Suprapubic skin (tissue), 4 donors: Measurements from ENCODE around the gene ZNF214. TPM values are rescaled to one million over a fixed set of nuclear protein-coding genes. Genes with fewer than 3 reads are reported as not detected.
A peak's percentile ranks its signal among the peaks of the same experiment; 100 is the strongest.

Experiments used
- DNase-seq, 2 donors: peaks; one replicate each; pipeline ENCODE4 v3.0.0-alpha.2; 2019; ENCODE audit warnings: low spot score in 2 of 2
- H3K27ac ChIP-seq: fragments of 200-600 bp; sonication (generic); one replicate; pipeline ENCODE4 v1.5.1; 2019
- H3K27me3 ChIP-seq: fragments of 200-600 bp; sonication (generic); one replicate; pipeline ENCODE4 v1.5.1; 2019
- H3K36me3 ChIP-seq: fragments of 200-600 bp; sonication (generic); one replicate; pipeline ENCODE4 v1.5.1; 2019
- H3K4me1 ChIP-seq: fragments of 200-600 bp; sonication (generic); one replicate; pipeline ENCODE4 v1.5.1; 2019
- H3K4me3 ChIP-seq: fragments of 200-600 bp; sonication (generic); one replicate; pipeline ENCODE4 v1.5.1; 2019; ENCODE audit warnings: mild to moderate bottlenecking
- H3K9me3 ChIP-seq: fragments of 200-600 bp; sonication (generic); one replicate; pipeline ENCODE4 v1.5.1; 2019
- CTCF ChIP-seq, 2 donors: fragments of 200-600 bp in 1 of 2; fragments of 450-650 bp in 1 of 2; sonication (generic) in 1 of 2; IDR thresholded peaks; one replicate each; pipeline ENCODE4 v1.5.1; 2016 to 2019; ENCODE audit warnings: antibody characterized with exemption in 2 of 2, mild to moderate bottlenecking in 1 of 2, moderate library complexity in 1 of 2
- EP300 ChIP-seq: sonication (generic); formaldehyde crosslinking; IDR thresholded peaks from one replicate; pipeline ENCODE4 v1.6.1; 2017; ENCODE audit warnings: antibody characterized with exemption
- POLR2A ChIP-seq, 2 donors: fragments of 450-650 bp; IDR thresholded peaks; one replicate each; pipeline ENCODE4 v1.6.1; 2017; ENCODE audit warnings: antibody characterized with exemption in 2 of 2, mild to moderate bottlenecking in 2 of 2, moderate library complexity in 2 of 2
- POLR2AphosphoS5 ChIP-seq, 3 donors: sonication (generic); formaldehyde crosslinking; IDR thresholded peaks; one replicate each; pipeline ENCODE4 v1.6.1; 2017; ENCODE audit warnings: antibody characterized with exemption in 3 of 3
- WGBS: methylation state at CpG from one replicate; pipeline ENCODE4 v1.1.5; 2018; 5-methylcytosine and 5-hydroxymethylcytosine counted together
- total RNA-seq, 4 donors: library from RNA; depleted of rRNA; stranded (reverse); fragments of >200 nt; gene quantifications; one replicate each; pipeline ENCODE4 v1.1.0, GENCODE V29; 2016

Gene ZNF214
- total RNA-seq, 4 donors from 2014 or later: 0.53 to 3.5 (median 0.68) TPM

GRCh38 chr11:6995703-6996102 lies 24.4 kb downstream of the ZNF214 start:
- no peaks in the 10 kb centered on the region for H3K9me3 ChIP-seq
- H3K4me3 ChIP-seq: no peak overlapping the region
- H3K4me1 ChIP-seq: no peaks in the 10 kb centered on the region
- DNase-seq: no peak
- H3K27ac ChIP-seq: no peak overlapping the region
- H3K36me3 ChIP-seq: peaks cover 10% of the 10 kb centered on the region
- no peak for TF ChIP-seq POLR2A (IDR thresholded peaks at IDR 0.05)
- no peak for TF ChIP-seq CTCF (IDR thresholded peaks at IDR 0.05)
- no peak for TF ChIP-seq POLR2AphosphoS5 (IDR thresholded peaks at IDR 0.05)
- TF ChIP-seq EP300: no peak
- H3K27me3 ChIP-seq: no peaks in the 10 kb centered on the region

GRCh38 chr11:6992457-6993417 lies 27.4 kb downstream of the ZNF214 start:
- Histone ChIP-seq H3K4me3 (no peak overlapping the region), H3K27ac (no peak overlapping the region), H3K4me1 (no peaks in the 10 kb centered on the region), H3K36me3 (no peaks in the 10 kb centered on the region), H3K27me3 (no peaks in the 10 kb centered on the region), H3K9me3 (no peaks in the 10 kb centered on the region)
- TF ChIP-seq CTCF (IDR thresholded peaks at IDR 0.05) (no peak), POLR2A (IDR thresholded peaks at IDR 0.05) (no peak), POLR2AphosphoS5 (IDR thresholded peaks at IDR 0.05) (no peak), EP300 (no peak)
- WGBS: 48% methylated on average over 11 of the region's 11 CpGs
- DNase-seq: no peak

GRCh38 chr11:6992026-6992425 lies 28.1 kb downstream of the ZNF214 start:
- no peak for TF ChIP-seq CTCF (IDR thresholded peaks at IDR 0.05)
- TF ChIP-seq POLR2A (IDR thresholded peaks at IDR 0.05): no peak
- TF ChIP-seq POLR2AphosphoS5 (IDR thresholded peaks at IDR 0.05): no peak
- TF ChIP-seq EP300: no peak
- WGBS: 53% methylated on average over 2 of the region's 2 CpGs
- no peak overlapping the region for H3K27ac ChIP-seq

GRCh38 chr11:6991227-6991626 lies 28.9 kb downstream of the ZNF214 start:
- TF ChIP-seq CTCF (IDR thresholded peaks at IDR 0.05) (no peak), POLR2A (IDR thresholded peaks at IDR 0.05) (no peak), EP300 (no peak), POLR2AphosphoS5 (IDR thresholded peaks at IDR 0.05) (no peak)
- DNase-seq: peak in 1 of 2 donors; percentile 48
- no peaks in the 10 kb centered on the region for H3K36me3 ChIP-seq
- no peak overlapping the region for H3K4me3 ChIP-seq
- H3K27ac ChIP-seq: no peak overlapping the region
- H3K27me3 ChIP-seq: no peaks in the 10 kb centered on the region
- whole genome bisulfite sequencing: 63% methylated on average over 6 of the region's 6 CpGs
- no peaks in the 10 kb centered on the region for H3K4me1 ChIP-seq
- H3K9me3 ChIP-seq: no peaks in the 10 kb centered on the region

More at GRCh38 chr11:6992026-6992425, 28.1 kb downstream of the ZNF214 start:
- no peaks in the 10 kb centered on the region for H3K9me3 ChIP-seq
- no peaks in the 10 kb centered on the region for H3K4me1 ChIP-seq
- DNase-seq: no peak
- no peaks in the 10 kb centered on the region for H3K27me3 ChIP-seq
- no peak overlapping the region for H3K4me3 ChIP-seq
- H3K36me3 ChIP-seq: no peaks in the 10 kb centered on the region

- Histone ChIP-seq H3K27ac (no peak overlapping the region), H3K9me3 (no peaks in the 10 kb centered on the region), H3K4me3 (no peak overlapping the region), H3K27me3 (no peaks in the 10 kb centered on the region), H3K36me3 (no peaks in the 10 kb centered on the region), H3K4me1 (no peaks in the 10 kb centered on the region)
- TF ChIP-seq EP300: no peak
- no peak for TF ChIP-seq POLR2A (IDR thresholded peaks at IDR 0.05)
- no peak for TF ChIP-seq CTCF (IDR thresholded peaks at IDR 0.05)
- TF ChIP-seq POLR2AphosphoS5 (IDR thresholded peaks at IDR 0.05): no peak
- DNase-seq: no peak
Observed at GRCh38 chr11:6988506-6988905, 31.6 kb downstream of the ZNF214 start.
